ENCODE results near the gene CLMN. TPM values are rescaled to one million over a fixed set of nuclear protein-coding genes. Genes with fewer than 3 reads are reported as not detected.

The CLMN gene
- total and polyA plus RNA-seq, 2 experiments from 2014 or later, result 0.11 to 0.53 TPM

- no peaks in the 10 kb centered on the region for H3K4me1 ChIP-seq (ENCODE audit: insufficient read depth)
- H3K27ac ChIP-seq, result no peak overlapping the region
- H3K79me2 ChIP-seq (ENCODE audit: insufficient read depth), result no peaks in the 10 kb centered on the region
- 67 to 76% methylated on average over 8 of the region's 8 CpGs for WGBS, 2 experiments (ENCODE audit: low coverage in 1 of 2, low lambda C conversion rate in 2 of 2, missing lambda C conversion rate in 2 of 2)
- H3K9ac ChIP-seq, result no peak overlapping the region
- H4K20me1 ChIP-seq (ENCODE audit: insufficient read depth), result no peaks in the 10 kb centered on the region
- in situ Hi-C loops (cut with MboI), result no loop called here
- no peaks in the 10 kb centered on the region for H3K9me2 ChIP-seq (ENCODE audit: insufficient read depth)
- TF ChIP-seq EZH2 (IDR thresholded peaks at IDR 0.05; ENCODE audit: insufficient read depth, poor library complexity, severe bottlenecking) (no peak), EZH2phosphoT487 (IDR thresholded peaks at IDR 0.05; ENCODE audit: insufficient read depth, low read depth) (no peak)
- H3K27me3 ChIP-seq (replicated peaks; ENCODE audit: insufficient read depth), result 0 out of 2 replicates have a peak, but pooled peaks cover 4% of the 10 kb centered on the region
- no peak overlapping the region for H3K4me3 ChIP-seq
- no peak overlapping the region for H3K4me2 ChIP-seq (ENCODE audit: unreplicated experiment)
- no peaks in the 10 kb centered on the region for H3F3A ChIP-seq (ENCODE audit: insufficient read depth)
- no peak overlapping the region for H2AFZ ChIP-seq
- H3K9me3 ChIP-seq (ENCODE audit: low read depth), result no peaks in the 10 kb centered on the region
- H3K36me3 ChIP-seq (ENCODE audit: low read depth), result no peaks in the 10 kb centered on the region
- no peak for DNase-seq
Measured at GRCh38 chr14:95346266-95346665, 26.6 kb upstream of the CLMN start.

- no peak for DNase-seq
- no peak overlapping the region for H2AFZ ChIP-seq
- H3K79me2 ChIP-seq (ENCODE audit: insufficient read depth), result no peaks in the 10 kb centered on the region
- WGBS, 2 experiments (ENCODE audit: low coverage in 1 of 2, low lambda C conversion rate in 2 of 2, missing lambda C conversion rate in 2 of 2), result 35 to 54% methylated on average over 5 of the region's 5 CpGs
- H3K9me3 ChIP-seq (ENCODE audit: low read depth), result no peaks in the 10 kb centered on the region
- H3F3A ChIP-seq (ENCODE audit: insufficient read depth), result no peaks in the 10 kb centered on the region
- H3K4me3 ChIP-seq, result no peak overlapping the region
- no peaks in the 10 kb centered on the region for H3K4me1 ChIP-seq (ENCODE audit: insufficient read depth)
- no peak overlapping the region for H3K9ac ChIP-seq
- TF ChIP-seq EZH2phosphoT487 (IDR thresholded peaks at IDR 0.05; ENCODE audit: insufficient read depth, low read depth) (no peak), EZH2 (IDR thresholded peaks at IDR 0.05; ENCODE audit: insufficient read depth, poor library complexity, severe bottlenecking) (no peak)
- no peak overlapping the region for H3K27ac ChIP-seq
- 0 out of 2 replicates have a peak, but pooled peaks cover 1% of the 10 kb centered on the region for H3K27me3 ChIP-seq (replicated peaks; ENCODE audit: insufficient read depth)
- no peaks in the 10 kb centered on the region for H3K36me3 ChIP-seq (ENCODE audit: low read depth)
- H4K20me1 ChIP-seq (ENCODE audit: insufficient read depth), result no peaks in the 10 kb centered on the region
- no peaks in the 10 kb centered on the region for H3K9me2 ChIP-seq (ENCODE audit: insufficient read depth)
- H3K4me2 ChIP-seq (ENCODE audit: unreplicated experiment), result no peak overlapping the region
- in situ Hi-C loops (cut with MboI), result no loop called here
Measured at GRCh38 chr14:95345032-95345431, 25.3 kb upstream of the CLMN start.

GRCh38 chr14:95344536-95344935 is 24.8 kb upstream of the CLMN start:
- TF ChIP-seq EZH2phosphoT487 (IDR thresholded peaks at IDR 0.05; ENCODE audit: insufficient read depth, low read depth), result no peak
- TF ChIP-seq EZH2 (IDR thresholded peaks at IDR 0.05; ENCODE audit: insufficient read depth, poor library complexity, severe bottlenecking), result no peak
- H3K27ac ChIP-seq, result no peak overlapping the region
- in situ Hi-C loops (cut with MboI), result no loop called here
- no peak overlapping the region for H3K9ac ChIP-seq
- no peaks in the 10 kb centered on the region for H3K79me2 ChIP-seq (ENCODE audit: insufficient read depth)
- H3F3A ChIP-seq (ENCODE audit: insufficient read depth), result no peaks in the 10 kb centered on the region
- H3K4me3 ChIP-seq, result no peak overlapping the region
- H3K36me3 ChIP-seq (ENCODE audit: low read depth), result no peaks in the 10 kb centered on the region
- H3K4me2 ChIP-seq (ENCODE audit: unreplicated experiment), result no peak overlapping the region
- H3K9me3 ChIP-seq (ENCODE audit: low read depth), result no peaks in the 10 kb centered on the region
- H3K9me2 ChIP-seq (ENCODE audit: insufficient read depth), result no peaks in the 10 kb centered on the region
- no peaks in the 10 kb centered on the region for H3K27me3 ChIP-seq (replicated peaks; ENCODE audit: insufficient read depth)
- H4K20me1 ChIP-seq (ENCODE audit: insufficient read depth), result no peaks in the 10 kb centered on the region
- H2AFZ ChIP-seq, result no peak overlapping the region
- DNase-seq, result no peak
- no peaks in the 10 kb centered on the region for H3K4me1 ChIP-seq (ENCODE audit: insufficient read depth)

- no peak overlapping the region for H3K4me2 ChIP-seq (ENCODE audit: unreplicated experiment)
- no peak overlapping the region for H3K27ac ChIP-seq
- no peak overlapping the region for H3K9ac ChIP-seq
- 49 to 57% methylated on average over 4 of the region's 4 CpGs for WGBS, 2 experiments (ENCODE audit: low coverage in 1 of 2, low lambda C conversion rate in 2 of 2, missing lambda C conversion rate in 2 of 2)
- in situ Hi-C loops (cut with MboI), result no loop called here
- H3K36me3 ChIP-seq (ENCODE audit: low read depth), result no peaks in the 10 kb centered on the region
- H3K79me2 ChIP-seq (ENCODE audit: insufficient read depth), result no peaks in the 10 kb centered on the region
- no peaks in the 10 kb centered on the region for H3K27me3 ChIP-seq (replicated peaks; ENCODE audit: insufficient read depth)
- no peak overlapping the region for H2AFZ ChIP-seq
- no peaks in the 10 kb centered on the region for H3K4me1 ChIP-seq (ENCODE audit: insufficient read depth)
- H3F3A ChIP-seq (ENCODE audit: insufficient read depth), result no peaks in the 10 kb centered on the region
- no peaks in the 10 kb centered on the region for H4K20me1 ChIP-seq (ENCODE audit: insufficient read depth)
- TF ChIP-seq EZH2 (IDR thresholded peaks at IDR 0.05; ENCODE audit: insufficient read depth, poor library complexity, severe bottlenecking) (no peak), EZH2phosphoT487 (IDR thresholded peaks at IDR 0.05; ENCODE audit: insufficient read depth, low read depth) (no peak)
- H3K4me3 ChIP-seq, result no peak overlapping the region
- no peaks in the 10 kb centered on the region for H3K9me3 ChIP-seq (ENCODE audit: low read depth)
- DNase-seq, result no peak
- H3K9me2 ChIP-seq (ENCODE audit: insufficient read depth), result no peaks in the 10 kb centered on the region
Measured at GRCh38 chr14:95341564-95341963, 21.9 kb upstream of the CLMN start.

- TF ChIP-seq EZH2 (IDR thresholded peaks at IDR 0.05; ENCODE audit: insufficient read depth, poor library complexity, severe bottlenecking) (no peak), EZH2phosphoT487 (IDR thresholded peaks at IDR 0.05; ENCODE audit: insufficient read depth, low read depth) (no peak)
- Histone ChIP-seq H3K4me2 (ENCODE audit: unreplicated experiment) (no peak overlapping the region), H3K4me1 (ENCODE audit: insufficient read depth) (no peaks in the 10 kb centered on the region), H3K79me2 (ENCODE audit: insufficient read depth) (no peaks in the 10 kb centered on the region), H3K9ac (no peak overlapping the region), H3K36me3 (ENCODE audit: low read depth) (no peaks in the 10 kb centered on the region), H4K20me1 (ENCODE audit: insufficient read depth) (no peaks in the 10 kb centered on the region), H3K9me3 (ENCODE audit: low read depth) (no peaks in the 10 kb centered on the region), H3K4me3 (no peak overlapping the region), H3F3A (ENCODE audit: insufficient read depth) (no peaks in the 10 kb centered on the region), H3K27me3 (replicated peaks; ENCODE audit: insufficient read depth) (no peaks in the 10 kb centered on the region), H3K9me2 (ENCODE audit: insufficient read depth) (no peaks in the 10 kb centered on the region), H2AFZ (no peak overlapping the region), H3K27ac (no peak overlapping the region)
- 64 to 81% methylated on average over 1 of the region's 1 CpG for WGBS, 2 experiments (ENCODE audit: low coverage in 1 of 2, low lambda C conversion rate in 2 of 2, missing lambda C conversion rate in 2 of 2)
- in situ Hi-C loops (cut with MboI), result no loop called here
- no peak for DNase-seq
Measured at GRCh38 chr14:95341115-95341514, 21.4 kb upstream of the CLMN start.

All from GM23248 (cell line).